Measurements from ENCODE around the gene HLX. TPM values are rescaled to one million over a fixed set of nuclear protein-coding genes. Genes with fewer than 3 reads are reported as not detected.

The HLX gene
- total and polyA plus RNA-seq, 2 of the 13 experiments (the other 11 are each of a cell fraction or from before 2014, with no cell fraction given) = 0.30 to 0.35 TPM

DNA sequence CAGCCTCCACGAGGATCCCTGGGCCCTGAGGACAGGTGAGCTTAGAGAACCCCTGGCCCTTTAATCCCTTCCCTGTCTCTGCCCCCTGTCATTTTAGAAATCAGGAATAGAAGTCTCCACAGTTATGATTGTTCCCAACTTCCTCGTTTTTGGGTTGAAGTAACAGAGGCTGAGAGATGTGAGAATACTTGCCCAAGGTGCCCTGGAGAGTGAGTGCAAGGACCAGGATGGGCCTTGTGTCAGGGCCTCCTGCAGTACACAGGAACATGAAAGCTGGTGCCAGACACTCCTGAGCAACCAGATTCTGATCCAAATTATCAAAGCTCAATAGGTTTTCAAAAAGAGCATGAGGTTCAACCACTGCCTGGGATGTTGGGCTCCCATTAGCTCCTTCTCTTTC is 10.1 kb downstream of the HLX start:
- no peak overlapping the region for H3K4me2 ChIP-seq (ENCODE audit: low read depth, low read length)
- no peak for ATAC-seq
- in situ Hi-C loops (cut with HindIII; ENCODE audit: extremely low pct_ligation_motif_present, low pct_unique_long_range_greater_than_20kb) (no loop called here), intact Hi-C loops (cut with micrococcal nuclease; ENCODE audit: unreplicated experiment) (no loop called here)
- H3K4me3 ChIP-seq (replicated peaks in 1 of 3; ENCODE audit: insufficient read depth in 1 of 3, low read depth in 2 of 3, low read length in 3 of 3) = no peak overlapping the region
- H3K9me3 ChIP-seq (ENCODE audit: low read length) = no peaks in the 10 kb centered on the region
- no peaks in the 10 kb centered on the region for H3K4me1 ChIP-seq (ENCODE audit: insufficient read depth, low read length)
- ChIA-PET CTCF (ENCODE audit: low intra/inter-chr PET ratio, low total read pairs) (no interaction called here), POLR2A (no interaction called here)
- 0% methylated on average over 2 of the region's 2 CpGs for WGBS (ENCODE audit: low lambda C conversion rate)
- H3K9ac ChIP-seq (ENCODE audit: insufficient read depth, low read depth, low read length) = no peak overlapping the region
- no peaks in the 10 kb centered on the region for H3K79me2 ChIP-seq (ENCODE audit: insufficient read depth, low read length)
- no peak overlapping the region for H2AFZ ChIP-seq (ENCODE audit: low read length)
- no TSS peak for BruUV-seq (replicated peaks)
- H3K27ac ChIP-seq (ENCODE audit: extremely low read length, insufficient read depth, low read length) = no peak overlapping the region
- TF ChIP-seq MATR3 (CRISPR knock-in tag; IDR thresholded peaks at IDR 0.05) (no peak), ZMYM2 (CRISPR knock-in tag; IDR thresholded peaks at IDR 0.05) (no peak)
- H3K36me3 ChIP-seq (replicated peaks in 1 of 2; ENCODE audit: control insufficient read depth in 1 of 2, insufficient read depth in 2 of 2, low read length in 2 of 2) = no peaks in the 10 kb centered on the region
- FAIRE-seq = no peak
- H4K20me1 ChIP-seq (ENCODE audit: insufficient read depth, low read length) = no peaks in the 10 kb centered on the region
- DNase-seq (ENCODE audit: low spot score) = no peak
- H3K27me3 ChIP-seq (ENCODE audit: control insufficient read depth in 1 of 2, insufficient read depth in 2 of 2, low read length in 2 of 2) = peaks cover 2 to 62% of the 10 kb centered on the region in 2 experiments; a peak in 4 of 5 replicates

DNA sequence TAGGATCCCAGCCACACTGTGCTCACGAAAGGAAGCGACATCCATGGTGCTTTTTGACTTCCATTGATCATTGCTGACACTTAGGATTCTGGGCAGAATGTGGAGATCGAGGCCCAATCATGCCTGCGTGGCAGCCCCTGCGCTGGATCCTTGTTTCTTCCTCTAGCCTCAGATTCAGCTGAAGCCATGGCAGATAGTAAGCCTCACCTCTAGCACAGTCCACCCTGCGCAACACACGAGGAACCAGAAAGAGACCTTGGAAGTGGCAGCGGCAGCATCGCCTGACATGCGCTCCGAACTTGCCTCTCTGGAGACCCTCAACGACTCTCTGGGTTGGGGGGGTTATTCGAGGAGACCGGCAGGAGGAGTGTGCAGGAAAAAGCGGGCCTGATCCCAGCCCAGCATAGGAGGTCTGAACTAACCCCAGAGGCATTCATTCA is 10.6 kb downstream of the HLX start:
- no peaks in the 10 kb centered on the region for H3K9me3 ChIP-seq (ENCODE audit: low read length)
- no TSS peak for BruUV-seq (replicated peaks)
- ATAC-seq = no peak
- no peak for TF ChIP-seq ZNF883 (CRISPR knock-in tag; IDR thresholded peaks at IDR 0.05; ENCODE audit: not compliant biosample characterization)
- TF ChIP-seq, protein P1, sequence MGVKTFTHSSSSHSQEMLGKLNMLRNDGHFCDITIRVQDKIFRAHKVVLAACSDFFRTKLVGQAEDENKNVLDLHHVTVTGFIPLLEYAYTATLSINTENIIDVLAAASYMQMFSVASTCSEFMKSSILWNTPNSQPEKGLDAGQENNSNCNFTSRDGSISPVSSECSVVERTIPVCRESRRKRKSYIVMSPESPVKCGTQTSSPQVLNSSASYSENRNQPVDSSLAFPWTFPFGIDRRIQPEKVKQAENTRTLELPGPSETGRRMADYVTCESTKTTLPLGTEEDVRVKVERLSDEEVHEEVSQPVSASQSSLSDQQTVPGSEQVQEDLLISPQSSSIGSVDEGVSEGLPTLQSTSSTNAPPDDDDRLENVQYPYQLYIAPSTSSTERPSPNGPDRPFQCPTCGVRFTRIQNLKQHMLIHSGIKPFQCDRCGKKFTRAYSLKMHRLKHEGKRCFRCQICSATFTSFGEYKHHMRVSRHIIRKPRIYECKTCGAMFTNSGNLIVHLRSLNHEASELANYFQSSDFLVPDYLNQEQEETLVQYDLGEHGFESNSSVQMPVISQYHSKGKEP (CRISPR knock-in tag; IDR thresholded peaks at IDR 0.05) = no peak
- no peak for TF ChIP-seq ZBTB1 (CRISPR knock-in tag; IDR thresholded peaks at IDR 0.05; ENCODE audit: borderline replicate concordance)
- no peak for TF ChIP-seq GPN1 (CRISPR knock-in tag; IDR thresholded peaks at IDR 0.05; ENCODE audit: borderline replicate concordance)
- no peak for TF ChIP-seq HHEX (CRISPR knock-in tag; IDR thresholded peaks at IDR 0.05)
- TF ChIP-seq, protein P2, sequence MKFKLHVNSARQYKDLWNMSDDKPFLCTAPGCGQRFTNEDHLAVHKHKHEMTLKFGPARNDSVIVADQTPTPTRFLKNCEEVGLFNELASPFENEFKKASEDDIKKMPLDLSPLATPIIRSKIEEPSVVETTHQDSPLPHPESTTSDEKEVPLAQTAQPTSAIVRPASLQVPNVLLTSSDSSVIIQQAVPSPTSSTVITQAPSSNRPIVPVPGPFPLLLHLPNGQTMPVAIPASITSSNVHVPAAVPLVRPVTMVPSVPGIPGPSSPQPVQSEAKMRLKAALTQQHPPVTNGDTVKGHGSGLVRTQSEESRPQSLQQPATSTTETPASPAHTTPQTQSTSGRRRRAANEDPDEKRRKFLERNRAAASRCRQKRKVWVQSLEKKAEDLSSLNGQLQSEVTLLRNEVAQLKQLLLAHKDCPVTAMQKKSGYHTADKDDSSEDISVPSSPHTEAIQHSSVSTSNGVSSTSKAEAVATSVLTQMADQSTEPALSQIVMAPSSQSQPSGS (CRISPR knock-in tag; IDR thresholded peaks at IDR 0.05) = no peak
- no peak overlapping the region for H3K4me3 ChIP-seq (replicated peaks in 1 of 3; ENCODE audit: insufficient read depth in 1 of 3, low read depth in 2 of 3, low read length in 3 of 3)
- no peak for DNase-seq (ENCODE audit: low spot score)
- CTCF ChIA-PET (ENCODE audit: low intra/inter-chr PET ratio, low total read pairs) = no interaction called here
- POLR2A ChIA-PET = no interaction called here
- no peak overlapping the region for H3K4me2 ChIP-seq (ENCODE audit: low read depth, low read length)
- H3K4me1 ChIP-seq (ENCODE audit: insufficient read depth, low read length) = no peaks in the 10 kb centered on the region
- intact Hi-C loops (cut with micrococcal nuclease; ENCODE audit: unreplicated experiment) = no loop called here
- no peak overlapping the region for H2AFZ ChIP-seq (ENCODE audit: low read length)
- no peak overlapping the region for H3K27ac ChIP-seq (ENCODE audit: extremely low read length, insufficient read depth, low read length)
- H4K20me1 ChIP-seq (ENCODE audit: insufficient read depth, low read length) = no peaks in the 10 kb centered on the region
- H3K9ac ChIP-seq (ENCODE audit: insufficient read depth, low read depth, low read length) = no peak overlapping the region
- H3K79me2 ChIP-seq (ENCODE audit: insufficient read depth, low read length) = no peaks in the 10 kb centered on the region
- WGBS (ENCODE audit: low lambda C conversion rate) = 7% methylated on average over 5 of the region's 15 CpGs
- FAIRE-seq = no peak
- in situ Hi-C loops (cut with HindIII; ENCODE audit: extremely low pct_ligation_motif_present, low pct_unique_long_range_greater_than_20kb) = no loop called here
- H3K27me3 ChIP-seq (ENCODE audit: control insufficient read depth in 1 of 2, insufficient read depth in 2 of 2, low read length in 2 of 2) = peaks cover 2 to 67% of the 10 kb centered on the region in 2 experiments; a peak in 4 of 5 replicates
- no peaks in the 10 kb centered on the region for H3K36me3 ChIP-seq (replicated peaks in 1 of 2; ENCODE audit: control insufficient read depth in 1 of 2, insufficient read depth in 2 of 2, low read length in 2 of 2)

Measured in HepG2 (cell line).